Osteocyte (in vitro differentiated cells): ENCODE measurements around the gene IQGAP3. TPM values are rescaled to one million over a fixed set of nuclear protein-coding genes. Genes with fewer than 3 reads are reported as not detected.

ENCODE experiments used
- DNase-seq: peaks from one replicate; pipeline ENCODE4 v3.0.0; 2021; ENCODE audit warnings: mixed read lengths; ENCODE audit not compliant: unreplicated experiment; ENCODE audit errors: extremely low spot score
- H3K27ac Mint-ChIP-seq: one replicate; pipeline ENCODE4 v1.8.0; 2021; ENCODE audit warnings: mild to moderate bottlenecking, mixed read lengths; ENCODE audit not compliant: unreplicated experiment
- H3K27me3 Mint-ChIP-seq: one replicate; pipeline ENCODE4 v1.8.0; 2021; ENCODE audit warnings: mixed read lengths; ENCODE audit not compliant: unreplicated experiment
- H3K36me3 Mint-ChIP-seq: one replicate; pipeline ENCODE4 v1.8.0; 2021; ENCODE audit warnings: mixed read lengths; ENCODE audit not compliant: unreplicated experiment
- H3K4me1 Mint-ChIP-seq: one replicate; pipeline ENCODE4 v1.8.0; 2021; ENCODE audit warnings: mixed read lengths; ENCODE audit not compliant: unreplicated experiment
- H3K4me3 Mint-ChIP-seq: one replicate; pipeline ENCODE4 v1.8.0; 2021; ENCODE audit warnings: mild to moderate bottlenecking, moderate library complexity, mixed read lengths; ENCODE audit not compliant: unreplicated experiment
- H3K9me3 Mint-ChIP-seq: one replicate; pipeline ENCODE4 v1.8.0; 2021; ENCODE audit warnings: mixed read lengths; ENCODE audit not compliant: unreplicated experiment
- CTCF ChIP-seq: fragments of 200-600 bp; sonication (generic); IDR thresholded peaks from 2 replicates; pipeline ENCODE4 v1.5.0; 2021; ENCODE audit warnings: antibody characterized with exemption, mild to moderate bottlenecking, moderate library complexity
- total RNA-seq: library from RNA; stranded (reverse); gene quantifications from 2 replicates; pipeline ENCODE4 v1.2.1, GENCODE V29; 2021

IQGAP3 gene
- total RNA-seq, 1 donor from 2014 or later, result 9.8 TPM

GRCh38 chr1:156523801-156524480 is 48.4 kb downstream of the IQGAP3 start:
- TF ChIP-seq CTCF, result no peak
- no peak overlapping the region for H3K4me3 Mint-ChIP-seq
- no peaks in the 10 kb centered on the region for H3K27me3 Mint-ChIP-seq
- peaks cover 7% of the 10 kb centered on the region for H3K4me1 Mint-ChIP-seq
- no peaks in the 10 kb centered on the region for H3K9me3 Mint-ChIP-seq
- DNase-seq, result no peak
- peaks cover 11% of the 10 kb centered on the region for H3K36me3 Mint-ChIP-seq
- no peak overlapping the region for H3K27ac Mint-ChIP-seq

GRCh38 chr1:156522443-156522970 is 49.9 kb downstream of the IQGAP3 start:
- TF ChIP-seq CTCF, result no peak
- Mint-ChIP-seq H3K9me3 (no peaks in the 10 kb centered on the region), H3K4me3 (no peak overlapping the region)

GRCh38 chr1:156517748-156518147 is 54.6 kb downstream of the IQGAP3 start:
- no peaks in the 10 kb centered on the region for H3K27me3 Mint-ChIP-seq
- no peaks in the 10 kb centered on the region for H3K36me3 Mint-ChIP-seq
- no peaks in the 10 kb centered on the region for H3K9me3 Mint-ChIP-seq
- DNase-seq, result no peak
- peaks cover 7% of the 10 kb centered on the region for H3K4me1 Mint-ChIP-seq
- TF ChIP-seq CTCF, result no peak
- no peak overlapping the region for H3K27ac Mint-ChIP-seq
- H3K4me3 Mint-ChIP-seq, result no peak overlapping the region

More at GRCh38 chr1:156522443-156522970, 49.9 kb downstream of the IQGAP3 start:
- Mint-ChIP-seq H3K27me3 (no peaks in the 10 kb centered on the region), H3K4me1 (peaks cover 11% of the 10 kb centered on the region), H3K36me3 (peaks cover 3% of the 10 kb centered on the region), H3K27ac (no peak overlapping the region)
- DNase-seq, result no peak

GRCh38 chr1:156516821-156517220 is 55.5 kb downstream of the IQGAP3 start:
- peaks cover 7% of the 10 kb centered on the region for H3K4me1 Mint-ChIP-seq
- peaks cover 7% of the 10 kb centered on the region for H3K27me3 Mint-ChIP-seq
- DNase-seq, result no peak
- H3K27ac Mint-ChIP-seq, result no peak overlapping the region
- H3K9me3 Mint-ChIP-seq, result no peaks in the 10 kb centered on the region
- H3K36me3 Mint-ChIP-seq, result no peaks in the 10 kb centered on the region
- H3K4me3 Mint-ChIP-seq, result no peak overlapping the region
- TF ChIP-seq CTCF, result no peak

GRCh38 chr1:156515956-156516355 is 56.4 kb downstream of the IQGAP3 start:
- no peak for TF ChIP-seq CTCF
- H3K4me1 Mint-ChIP-seq, result peaks cover 7% of the 10 kb centered on the region
- H3K9me3 Mint-ChIP-seq, result no peaks in the 10 kb centered on the region
- H3K27ac Mint-ChIP-seq, result no peak overlapping the region
- no peak overlapping the region for H3K4me3 Mint-ChIP-seq
- no peaks in the 10 kb centered on the region for H3K36me3 Mint-ChIP-seq
- H3K27me3 Mint-ChIP-seq, result peaks cover 7% of the 10 kb centered on the region
- no peak for DNase-seq
